Fibroblast of pulmonary artery (primary cell): ENCODE data around the gene OR10Z1.

Experiments used
- DNase-seq: peaks from one replicate; pipeline ENCODE4 v3.0.0-alpha.2; 2010; ENCODE audit warnings: low read depth
- H3K4me3 ChIP-seq: replicated peaks from 2 replicates; pipeline ENCODE4 v1.5.1; 2011; ENCODE audit warnings: low read depth, mild to moderate bottlenecking, control low read depth, low read length, moderate library complexity
- CTCF ChIP-seq: IDR thresholded peaks from 2 replicates; pipeline ENCODE4 v1.5.1; 2011; ENCODE audit warnings: mild to moderate bottlenecking, control low read depth, low read length, inconsistent platforms; ENCODE audit errors: missing control alignments

OR10Z1 gene

DNA sequence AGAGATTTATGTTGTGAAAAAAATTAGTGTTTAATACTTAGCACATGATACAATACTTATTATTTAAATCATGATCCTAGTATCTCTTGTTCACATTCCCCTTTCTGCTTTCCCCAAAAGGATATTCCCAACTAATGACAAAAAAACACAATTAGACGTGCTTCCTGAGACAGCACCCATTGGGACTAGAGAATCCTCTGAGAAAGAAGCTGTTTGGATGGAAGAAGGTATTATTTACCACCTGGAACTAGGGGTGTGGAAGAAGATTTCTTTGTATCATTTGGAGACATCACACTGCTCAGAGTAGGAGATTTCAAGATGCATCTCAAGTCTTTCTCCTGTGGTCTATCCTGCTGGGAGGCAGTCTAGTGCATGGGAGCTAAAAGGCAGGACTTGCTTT lies at the start of gene OR10Z1:
TSS of gene OR10Z1 (plus strand) at position 301 of the 400 bp plus-strand sequence. CDS start 1,171 bp downstream, outside the sequence.
- no peak for TF ChIP-seq CTCF
- H3K4me3 ChIP-seq, result no peak within 1 kb of the TSS
- no peak for DNase-seq

- no peak for TF ChIP-seq CTCF
- H3K4me3 ChIP-seq, result no peak overlapping the region
- no peak for DNase-seq
These were observed 45.4 kb upstream of the OR10Z1 start for GRCh38 chr1:158559696-158560095.

GRCh38 chr1:158563853-158564252 lies 41.2 kb upstream of the OR10Z1 start:
- DNase-seq, result no peak
- H3K4me3 ChIP-seq, result no peak overlapping the region
- no peak for TF ChIP-seq CTCF

GRCh38 chr1:158564608-158565007 lies 40.5 kb upstream of the OR10Z1 start:
- H3K4me3 ChIP-seq, result no peak overlapping the region
- DNase-seq, result no peak
- no peak for TF ChIP-seq CTCF

- no peak for TF ChIP-seq CTCF
- H3K4me3 ChIP-seq, result no peak within 1 kb of the TSS
- DNase-seq, result no peak
These were observed 34.6 kb upstream of the OR10Z1 start, which contains the start of gene OR6P1 for GRCh38 chr1:158570480-158570879. TSS of gene OR6P1 (minus strand) at chr1:158570580. CDS start at chr1:158563604, 6,976 bp downstream.

DNA sequence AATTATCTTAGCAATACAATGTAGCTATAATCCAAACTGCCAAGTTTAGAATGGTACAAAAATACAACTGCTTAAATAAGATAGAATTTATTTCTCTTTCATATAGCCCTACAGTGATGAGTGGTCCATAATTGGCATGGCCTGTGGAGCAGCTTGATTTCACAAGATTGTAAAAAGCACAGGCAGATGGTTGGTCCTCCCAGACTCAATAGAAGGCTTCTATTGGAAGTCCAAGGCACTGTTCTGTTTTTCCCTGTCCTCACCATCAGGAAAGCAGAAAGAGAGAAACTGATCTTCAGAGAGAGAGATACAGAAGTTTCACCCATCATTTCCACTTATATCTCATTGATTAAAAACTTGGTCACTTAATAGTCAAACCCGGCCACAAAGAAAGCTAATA lies 32.8 kb upstream of the OR10Z1 start:
- no peak for DNase-seq
- no peak for TF ChIP-seq CTCF
- no peak overlapping the region for H3K4me3 ChIP-seq

- TF ChIP-seq CTCF, result no peak
- H3K4me3 ChIP-seq, result no peak overlapping the region
- DNase-seq, result no peak
These were observed 27.5 kb upstream of the OR10Z1 start for GRCh38 chr1:158577561-158577960.
